Measurements from ENCODE around the gene PRPF6.

The PRPF6 gene

GRCh38 chr20:64064145-64064698 lies 83.3 kb downstream of the PRPF6 start:
- DNase-seq (ENCODE audit: low read depth): no peak

GRCh38 chr20:64065062-64065973 lies 84.4 kb downstream of the PRPF6 start:
- DNase-seq (ENCODE audit: low read depth): no peak

GRCh38 chr20:64065974-64066343 lies 85.0 kb downstream of the PRPF6 start:
- DNase-seq (ENCODE audit: low read depth): no peak

- DNase-seq (ENCODE audit: low read depth): no peak
These were observed 86.2 kb downstream of the PRPF6 start for GRCh38 chr20:64067005-64067632.

- no peak for DNase-seq (ENCODE audit: low read depth)
These were observed 86.9 kb downstream of the PRPF6 start for GRCh38 chr20:64067733-64068307.

- DNase-seq (ENCODE audit: low read depth): no peak
These were observed 87.7 kb downstream of the PRPF6 start for GRCh38 chr20:64068386-64069208.

GRCh38 chr20:64069209-64069613 lies 88.3 kb downstream of the PRPF6 start:
- no peak for DNase-seq (ENCODE audit: low read depth)

GRCh38 chr20:64069614-64070243 lies 88.8 kb downstream of the PRPF6 start:
- DNase-seq (ENCODE audit: low read depth): no peak

GRCh38 chr20:64070244-64070993 lies 89.5 kb downstream of the PRPF6 start:
- DNase-seq (ENCODE audit: low read depth): no peak

GRCh38 chr20:64071341-64072332 lies 90.7 kb downstream of the PRPF6 start:
- no peak for DNase-seq (ENCODE audit: low read depth)

GRCh38 chr20:64072498-64073063 lies 91.6 kb downstream of the PRPF6 start:
- DNase-seq (ENCODE audit: low read depth): no peak

- DNase-seq (ENCODE audit: low read depth): no peak
These were observed 92.7 kb downstream of the PRPF6 start for GRCh38 chr20:64073476-64074183.

- DNase-seq (ENCODE audit: low read depth): no peak
These were observed 93.4 kb downstream of the PRPF6 start for GRCh38 chr20:64074184-64074789.

GRCh38 chr20:64074963-64075362 lies 94.0 kb downstream of the PRPF6 start:
- no peak for DNase-seq (ENCODE audit: low read depth)

GRCh38 chr20:64075556-64075955 lies 94.6 kb downstream of the PRPF6 start:
- no peak for DNase-seq (ENCODE audit: low read depth)

GRCh38 chr20:64076061-64076997 lies 95.4 kb downstream of the PRPF6 start:
- DNase-seq (ENCODE audit: low read depth): no peak

- no peak for DNase-seq (ENCODE audit: low read depth)
These were observed 96.2 kb downstream of the PRPF6 start for GRCh38 chr20:64077094-64077493.
